IMR-90 (cell line): ENCODE measurements around the gene RBBP4. TPM values are rescaled to one million over a fixed set of nuclear protein-coding genes. Genes with fewer than 3 reads are reported as not detected.

Experiments used
- ATAC-seq: fragments of 200-7000 bp; cut with Tn5 transposase; 2 replicates; pipeline ENCODE4 v1.9.1; 2020; ENCODE audit warnings: low read depth, mild to moderate bottlenecking, moderate library complexity
- BruUV-seq: library from RNA; stranded (reverse); fragments of 400-500 nt; replicated peaks from 2 replicates; lab custom pipeline; 2021; lab: Mats Ljungman, UMichigan
- CTCF ChIA-PET: fragments of 300-600 bp; formaldehyde crosslinking; extraction: SDS; loops from one replicate; lab custom pipeline; 2021; ENCODE audit warnings: antibody characterized with exemption; lab: Yijun Ruan, JAX
- POLR2A ChIA-PET: fragments of 300-600 bp; sonication (Branson Sonifier 250); formaldehyde crosslinking; loops from one replicate; lab custom pipeline; 2022; ENCODE audit warnings: antibody characterized with exemption; ENCODE audit not compliant: unreplicated experiment; lab: Charles Lee
- DNase-seq: peaks from one replicate; pipeline ENCODE4 v3.0.0; 2013
- H2AFZ ChIP-seq: replicated peaks from 2 replicates; pipeline ENCODE3; 2013; ENCODE audit warnings: low read length, mild to moderate bottlenecking; ENCODE audit not compliant: poor library complexity
- H2AK5ac ChIP-seq: 2 replicates; pipeline ENCODE4 v1.6.1; 2013; ENCODE audit warnings: low read depth, low read length, inconsistent platforms
- H2AK9ac ChIP-seq: replicated peaks from 2 replicates; pipeline ENCODE3; 2013; ENCODE audit warnings: mild to moderate bottlenecking, low read depth, low read length, moderate library complexity; ENCODE audit not compliant: poor library complexity
- H2BK120ac ChIP-seq: 2 replicates; pipeline ENCODE4 v1.6.1; 2013; ENCODE audit warnings: low read depth, low read length, inconsistent platforms
- H2BK15ac ChIP-seq: 3 replicates; pipeline ENCODE4 v1.6.1; 2013; ENCODE audit warnings: low read depth, low read length, inconsistent platforms
- H2BK20ac ChIP-seq: 2 replicates; pipeline ENCODE4 v1.6.1; 2013; ENCODE audit warnings: low read depth, mild to moderate bottlenecking, inconsistent platforms, low read length, moderate library complexity
- H2BK5ac ChIP-seq: 2 replicates; pipeline ENCODE4 v1.6.1; 2013; ENCODE audit warnings: mild to moderate bottlenecking, low read depth, low read length, inconsistent platforms; ENCODE audit not compliant: poor library complexity, severe bottlenecking
- H3K14ac ChIP-seq: replicated peaks from 2 replicates; pipeline ENCODE4 v1.6.1; 2013; ENCODE audit warnings: low read depth, low read length, inconsistent platforms
- H3K18ac ChIP-seq: 2 replicates; pipeline ENCODE4 v1.6.1; 2013; ENCODE audit warnings: low read depth, low read length, control low read depth
- H3K23ac ChIP-seq: 2 replicates; pipeline ENCODE4 v1.6.1; 2013; ENCODE audit warnings: low read depth, low read length, inconsistent platforms
- H3K27ac ChIP-seq: 2 replicates; pipeline ENCODE4 v1.5.1; 2013; ENCODE audit warnings: mild to moderate bottlenecking, control low read depth, low read length; ENCODE audit not compliant: insufficient read depth
- H3K27me3 ChIP-seq: 2 replicates; pipeline ENCODE4 v1.6.1; 2013; ENCODE audit warnings: low read length; ENCODE audit not compliant: control insufficient read depth, insufficient read depth
- H3K36me3 ChIP-seq: 2 replicates; pipeline ENCODE4 v1.6.1; 2013; ENCODE audit warnings: low read length, mixed read lengths; ENCODE audit not compliant: control insufficient read depth, insufficient read depth
- H3K4ac ChIP-seq: 2 replicates; pipeline ENCODE4 v1.6.1; 2013; ENCODE audit warnings: low read depth, low read length, inconsistent platforms
- H3K4me1 ChIP-seq: 2 replicates; pipeline ENCODE4 v1.6.1; 2013; ENCODE audit warnings: low read length, mixed read lengths; ENCODE audit not compliant: control insufficient read depth, insufficient read depth
- H3K4me2 ChIP-seq: 2 replicates; pipeline ENCODE4 v1.6.1; 2013; ENCODE audit warnings: low read depth, mild to moderate bottlenecking, control low read depth, low read length, moderate library complexity
- H3K4me3 ChIP-seq: 2 replicates; pipeline ENCODE4 v1.5.1; 2013; ENCODE audit warnings: low read depth, mild to moderate bottlenecking, control low read depth, low read length, moderate library complexity; ENCODE audit not compliant: insufficient read depth
- H3K56ac ChIP-seq: 2 replicates; pipeline ENCODE4 v1.6.1; 2013; ENCODE audit warnings: low read length, inconsistent platforms; ENCODE audit not compliant: insufficient read depth; ENCODE audit errors: extremely low read depth
- H3K79me1 ChIP-seq, 2 experiments: 2 replicates each; pipeline ENCODE4 v1.6.1; 2013; ENCODE audit warnings: low read length in 2 of 2, inconsistent platforms in 1 of 2, low read depth in 1 of 2
- H3K9ac ChIP-seq: 2 replicates; pipeline ENCODE4 v1.6.1; 2013; ENCODE audit warnings: low read depth, low read length, control low read depth
- H3K9me1 ChIP-seq: 2 replicates; pipeline ENCODE4 v1.6.1; 2013; ENCODE audit warnings: low read length, inconsistent platforms; ENCODE audit not compliant: insufficient read depth
- H3K9me3 ChIP-seq: 2 replicates; pipeline ENCODE4 v1.6.1; 2013; ENCODE audit warnings: low read length; ENCODE audit not compliant: control insufficient read depth, insufficient read depth
- H4K20me1 ChIP-seq: 2 replicates; pipeline ENCODE4 v1.6.1; 2013; ENCODE audit warnings: low read length, inconsistent platforms; ENCODE audit not compliant: insufficient read depth
- H4K5ac ChIP-seq: 2 replicates; pipeline ENCODE4 v1.6.1; 2013; ENCODE audit warnings: mild to moderate bottlenecking, low read depth, low read length, control low read depth
- H4K8ac ChIP-seq, 2 experiments: 2 replicates each; pipeline ENCODE4 v1.6.1; 2013; ENCODE audit warnings: low read depth in 2 of 2, low read length in 2 of 2, control low read depth in 1 of 2, inconsistent platforms in 1 of 2
- H4K91ac ChIP-seq: 2 replicates; pipeline ENCODE4 v1.6.1; 2013; ENCODE audit warnings: low read depth, low read length, inconsistent platforms; ENCODE audit not compliant: insufficient read depth
- WGBS, 2 experiments: methylation state at CpG; one replicate each; pipeline versions ENCODE4 v1.1.5 to v1.1.7; 2013; ENCODE audit warnings: missing lambda C conversion rate in 2 of 2; ENCODE audit not compliant: insufficient read length in 1 of 2; ENCODE audit errors: extremely low coverage in 2 of 2; 5-methylcytosine and 5-hydroxymethylcytosine counted together
- dilution Hi-C: fragments of 300-500 bp; cut with HindIII; formaldehyde crosslinking; loops from one replicate; pipeline ENCODE4 v1.14.3; 2018; ENCODE audit warnings: low sequenced_read_pairs; ENCODE audit not compliant: unreplicated experiment
- in situ Hi-C: fragments of 300-500 bp; cut with MboI; formaldehyde crosslinking; loops from 3 replicates; pipeline ENCODE4 v1.14.3; 2019; ENCODE audit warnings: low sequenced_read_pairs, inconsistent platforms, mixed read lengths
- intact Hi-C: fragments of 100-400 bp; cut with micrococcal nuclease; formaldehyde crosslinking; loops from 2 replicates; pipeline ENCODE4 v1.10.0; 2022
- polyA plus RNA-seq, 3 experiments: library from polyadenylated mRNA; depleted of rRNA; stranded (reverse); fragments of >200 nt; gene quantifications; 2 replicates each; pipeline ENCODE4 v1.2.3, GENCODE V29; 2012; ENCODE audit warnings: low replicate concordance in 1 of 3
- total RNA-seq: library from RNA; depleted of rRNA; stranded (reverse); fragments of >200 nt; gene quantifications from 2 replicates; pipeline ENCODE4 v1.2.3, GENCODE V29; 2012
- TF ChIP-seq, protein P1 (sequence below): fragments of 150-350 bp; IDR thresholded peaks from 2 replicates; pipeline ENCODE4 v1.6.1; 2016; ENCODE audit warnings: low read depth, mild to moderate bottlenecking, low read length, moderate library complexity, borderline replicate concordance

RBBP4 gene
- total and polyA plus RNA-seq, 2 of the 4 experiments (the other 2 are of a cell fraction): 82.9 to 161 TPM

DNA sequence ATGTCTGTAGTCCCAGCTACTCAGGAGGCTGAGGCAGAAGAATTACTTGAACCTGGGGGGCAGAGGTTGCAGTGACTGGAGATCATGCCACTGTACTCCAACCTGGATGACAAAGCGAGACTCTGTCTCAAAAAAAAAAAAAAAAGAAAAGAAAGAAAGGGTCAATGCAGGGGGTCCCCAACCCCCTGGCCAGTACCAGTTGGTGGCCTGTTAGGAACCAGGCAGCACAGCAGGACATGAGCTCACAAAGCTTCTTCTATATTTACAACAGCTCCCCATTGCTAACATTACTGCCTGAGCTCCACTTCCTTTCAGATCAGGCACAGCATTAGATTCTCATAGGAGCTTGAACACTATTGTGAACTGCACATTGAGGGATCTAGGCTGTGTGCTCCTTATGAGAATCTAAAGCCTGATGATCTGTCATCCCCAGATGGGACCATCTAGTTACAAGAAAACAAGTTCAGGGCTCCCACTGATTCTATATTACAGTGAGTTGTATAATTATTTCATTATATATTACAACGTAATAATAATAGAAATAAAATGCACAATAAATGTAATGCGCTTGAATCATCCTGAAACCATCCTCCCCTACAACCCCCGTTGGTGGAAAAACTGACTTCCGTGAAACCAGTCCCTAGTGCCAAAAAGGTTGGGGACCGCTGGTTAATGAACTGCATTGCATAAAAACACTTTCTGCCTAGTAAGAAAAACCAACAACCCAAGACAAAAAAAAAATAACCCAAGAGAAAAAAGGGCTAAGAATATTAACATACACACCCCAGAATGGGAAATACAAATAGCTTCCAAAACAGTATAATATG, 3.5 kb upstream of the RBBP4 start:
- no peak overlapping the region for H3K4me3 ChIP-seq
- in situ Hi-C loops: no loop called here
- CTCF ChIA-PET: no interaction called here

More for the DNA sequence above, 3.5 kb upstream of the RBBP4 start:
- no peak overlapping the region for H2AK9ac ChIP-seq
- no peak overlapping the region for H4K8ac ChIP-seq
- peaks cover 15% of the 10 kb centered on the region for H4K20me1 ChIP-seq
- no peaks in the 10 kb centered on the region for H3K27me3 ChIP-seq
- H3K9me3 ChIP-seq: no peaks in the 10 kb centered on the region
- no peak overlapping the region for H2AFZ ChIP-seq
- no peak overlapping the region for H3K23ac ChIP-seq
- no peak overlapping the region for H4K91ac ChIP-seq
- intact Hi-C loops (no loop called here), dilution Hi-C loops (no loop called here)
- H3K4me1 ChIP-seq: no peaks in the 10 kb centered on the region; the same call in 1 of the 2 replicates
- no peak overlapping the region for H3K18ac ChIP-seq
- TF ChIP-seq, protein P1, sequence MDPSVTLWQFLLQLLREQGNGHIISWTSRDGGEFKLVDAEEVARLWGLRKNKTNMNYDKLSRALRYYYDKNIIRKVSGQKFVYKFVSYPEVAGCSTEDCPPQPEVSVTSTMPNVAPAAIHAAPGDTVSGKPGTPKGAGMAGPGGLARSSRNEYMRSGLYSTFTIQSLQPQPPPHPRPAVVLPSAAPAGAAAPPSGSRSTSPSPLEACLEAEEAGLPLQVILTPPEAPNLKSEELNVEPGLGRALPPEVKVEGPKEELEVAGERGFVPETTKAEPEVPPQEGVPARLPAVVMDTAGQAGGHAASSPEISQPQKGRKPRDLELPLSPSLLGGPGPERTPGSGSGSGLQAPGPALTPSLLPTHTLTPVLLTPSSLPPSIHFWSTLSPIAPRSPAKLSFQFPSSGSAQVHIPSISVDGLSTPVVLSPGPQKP: no peak
- no peak overlapping the region for H3K9ac ChIP-seq
- no peak overlapping the region for H3K4me2 ChIP-seq
- POLR2A ChIA-PET: no interaction called here
- no peak overlapping the region for H2AK5ac ChIP-seq
- no peak overlapping the region for H3K4ac ChIP-seq
- H2BK5ac ChIP-seq: no peak overlapping the region
- H4K5ac ChIP-seq: no peak overlapping the region
- H3K14ac ChIP-seq: no peak overlapping the region
- DNase-seq (no peak), ATAC-seq (no peak)
- H3K56ac ChIP-seq: no peak overlapping the region
- H2BK15ac ChIP-seq: no peak overlapping the region
- no CpG with 5 or more reads among the region's 6 CpGs for WGBS, 2 experiments
- peaks cover 12 to 45% of the 10 kb centered on the region in 2 experiments for H3K79me1 ChIP-seq
- H2BK20ac ChIP-seq: no peak overlapping the region
- H2BK120ac ChIP-seq: no peak overlapping the region
- H3K36me3 ChIP-seq: peaks cover 6% of the 10 kb centered on the region
- no peak overlapping the region for H3K27ac ChIP-seq
- no TSS peak for BruUV-seq
- no peaks in the 10 kb centered on the region; the same call in 1 of the 2 replicates for H3K9me1 ChIP-seq
